ENCODE results near the gene HOXA10.

HOXA10 gene

DNA sequence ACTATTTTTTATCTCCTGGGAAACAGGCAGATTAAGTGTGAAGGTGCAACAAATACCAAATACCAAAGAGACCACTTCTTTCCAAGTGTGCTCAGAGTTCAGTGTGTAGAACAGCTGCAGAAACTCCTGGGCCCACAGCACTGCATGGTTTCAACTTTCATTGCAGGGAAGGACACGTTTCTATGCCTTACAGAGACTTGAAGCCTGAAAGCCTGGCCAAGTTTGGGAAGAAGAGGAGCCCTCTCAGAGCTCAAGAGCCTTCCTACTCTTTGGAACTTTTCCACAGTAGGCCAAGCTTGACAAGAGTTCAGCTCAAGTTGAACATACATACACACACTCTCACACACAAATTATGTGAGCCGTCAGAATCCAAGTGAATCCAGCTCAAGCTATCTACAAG, 46.1 kb downstream of the HOXA10 start:
- DNase-seq: no peak

DNA sequence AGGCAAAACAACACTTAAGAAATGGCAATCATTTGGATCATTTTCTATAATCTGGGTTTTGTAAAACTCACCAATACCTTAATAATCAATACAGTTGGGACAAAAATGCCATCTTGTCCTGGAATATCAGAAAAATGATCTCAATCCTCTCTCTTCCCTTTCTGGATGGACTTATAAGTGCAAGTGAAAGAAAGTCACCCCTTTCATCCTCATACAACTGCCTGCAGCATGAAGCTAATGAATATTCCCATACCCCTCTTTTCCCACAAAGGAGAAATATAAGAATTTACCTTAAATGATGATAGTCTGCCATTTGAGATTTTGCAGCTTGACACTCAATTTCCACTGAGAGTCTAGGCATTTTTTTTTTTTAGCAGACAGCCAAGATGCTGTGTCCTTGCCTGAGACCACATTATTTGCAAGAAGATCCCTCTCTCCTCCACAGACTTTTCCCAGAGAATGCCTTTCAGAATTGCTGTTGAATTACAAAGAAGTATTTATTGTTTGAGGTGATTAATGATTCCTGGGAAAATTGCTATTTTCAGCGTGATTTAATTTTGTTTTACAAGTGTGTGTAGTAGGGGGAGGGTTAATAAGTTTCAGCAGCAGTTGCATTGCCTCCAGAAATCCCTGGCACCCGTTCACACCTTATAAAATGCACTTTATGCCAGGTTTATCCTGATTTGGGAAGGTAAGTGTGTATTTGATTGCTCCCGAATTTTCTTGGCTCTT, 47.4 kb downstream of the HOXA10 start:
- DNase-seq: no peak

DNA sequence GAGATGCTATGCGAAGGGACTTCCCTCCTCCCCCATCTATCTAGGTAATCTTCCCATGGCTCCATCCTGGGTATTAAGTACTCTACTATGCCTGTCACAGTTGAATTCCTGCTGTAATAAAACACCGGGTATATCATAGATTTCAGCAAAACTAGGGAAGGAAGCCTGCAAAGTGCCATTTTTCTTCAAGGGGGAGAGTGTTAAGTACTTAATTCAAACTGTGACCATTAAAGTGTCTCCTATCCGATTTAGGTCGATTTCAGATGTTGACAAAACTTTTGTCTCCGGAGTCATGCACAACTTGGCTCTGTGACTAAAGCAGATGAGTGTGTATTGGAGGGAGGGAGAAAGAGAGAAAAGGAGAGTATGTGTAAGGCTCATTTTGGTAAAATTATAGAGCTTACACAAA, 48.1 kb downstream of the HOXA10 start:
- DNase-seq: no peak

DNA sequence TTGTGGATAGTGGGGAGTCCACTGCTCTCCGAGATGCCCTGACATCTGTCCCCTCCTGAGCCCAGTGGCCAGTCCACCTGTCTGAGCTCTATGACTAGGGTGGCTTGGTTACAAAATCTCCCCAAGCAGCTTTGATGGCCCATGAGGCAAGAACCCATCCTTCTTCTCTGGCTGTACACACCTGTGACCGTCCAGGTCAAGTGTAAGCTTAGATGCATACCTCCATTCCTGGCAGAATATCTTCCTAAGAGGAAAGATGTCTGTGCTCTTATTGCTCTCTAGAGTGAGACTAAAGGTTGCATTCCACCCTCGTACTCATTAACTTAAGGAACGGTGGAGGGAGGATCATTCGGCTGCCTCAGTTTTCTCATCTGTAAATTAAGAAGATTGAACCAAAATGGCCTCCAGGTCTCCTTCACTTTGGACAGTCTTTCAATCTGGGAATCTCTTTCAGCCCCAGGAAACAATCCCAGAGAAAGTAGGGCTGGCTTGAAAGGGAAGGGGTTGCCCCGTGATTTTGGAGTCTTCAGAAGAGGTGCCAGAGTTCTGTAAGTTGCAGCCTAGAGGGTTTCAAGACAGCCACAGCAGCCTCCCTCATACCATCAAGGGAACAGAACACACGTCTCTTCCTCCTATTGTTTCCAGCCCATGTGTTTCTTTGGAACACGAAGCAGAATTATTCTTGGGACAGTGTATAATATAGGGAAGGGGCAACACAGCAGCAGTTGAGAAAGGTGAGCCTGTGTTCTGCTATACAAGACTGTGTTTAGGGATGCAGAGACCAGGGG, 49.0 kb downstream of the HOXA10 start:
- no peak for DNase-seq

GRCh38 chr7:27124096-27124901, 49.8 kb downstream of the HOXA10 start:
- no peak for DNase-seq

DNA sequence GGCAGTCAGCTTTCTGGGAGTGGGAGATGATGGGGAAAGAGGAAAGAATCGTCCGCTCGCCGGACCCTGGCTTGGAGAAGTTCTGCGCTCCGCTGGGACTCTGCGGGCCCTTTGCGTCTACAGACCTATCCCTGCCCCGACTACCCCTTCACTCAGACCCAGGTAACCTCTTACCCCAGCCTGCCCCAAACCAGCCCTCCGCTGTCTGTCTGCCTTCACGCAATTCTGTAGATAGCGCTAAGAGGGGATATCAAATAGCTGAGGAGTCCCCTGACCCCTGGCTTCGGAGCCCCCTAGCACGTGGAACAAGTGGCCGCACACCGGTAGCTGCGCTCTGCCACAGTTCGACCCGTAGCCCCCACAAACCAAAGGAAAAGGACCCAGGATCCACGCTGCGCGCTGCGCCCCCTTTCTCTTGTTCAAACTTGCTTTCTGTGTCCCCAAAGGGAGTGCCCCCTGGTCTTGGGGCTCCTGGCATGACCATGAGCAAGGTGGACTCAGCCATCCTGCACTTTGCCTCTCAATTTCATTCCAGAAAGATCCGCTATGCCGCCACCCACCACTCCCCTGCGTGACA, 50.6 kb downstream of the HOXA10 start:
- no peak for DNase-seq

DNA sequence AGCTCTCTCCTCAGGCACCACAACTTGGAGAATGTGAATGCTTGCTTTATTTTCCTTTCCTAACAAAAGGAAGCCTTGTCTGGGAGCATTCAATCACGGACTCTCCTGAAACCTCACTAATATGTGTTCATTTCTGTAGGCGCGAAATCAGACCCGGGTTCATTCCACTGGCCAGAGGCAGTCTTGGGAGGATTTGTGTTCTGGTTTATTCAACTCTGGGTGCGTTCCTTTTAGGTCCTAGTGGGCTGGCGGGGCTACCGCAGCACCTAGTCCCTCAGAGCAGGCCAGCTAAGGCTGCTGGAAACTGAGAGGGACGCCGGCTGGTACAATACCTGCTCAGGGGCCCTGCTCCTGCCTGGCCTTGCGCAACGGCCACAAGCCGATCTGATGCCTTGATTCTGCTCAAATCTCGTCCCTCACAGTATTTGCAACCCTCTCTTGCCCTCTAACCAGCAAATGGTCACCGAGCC, 51.1 kb downstream of the HOXA10 start:
- DNase-seq: no peak

DNA sequence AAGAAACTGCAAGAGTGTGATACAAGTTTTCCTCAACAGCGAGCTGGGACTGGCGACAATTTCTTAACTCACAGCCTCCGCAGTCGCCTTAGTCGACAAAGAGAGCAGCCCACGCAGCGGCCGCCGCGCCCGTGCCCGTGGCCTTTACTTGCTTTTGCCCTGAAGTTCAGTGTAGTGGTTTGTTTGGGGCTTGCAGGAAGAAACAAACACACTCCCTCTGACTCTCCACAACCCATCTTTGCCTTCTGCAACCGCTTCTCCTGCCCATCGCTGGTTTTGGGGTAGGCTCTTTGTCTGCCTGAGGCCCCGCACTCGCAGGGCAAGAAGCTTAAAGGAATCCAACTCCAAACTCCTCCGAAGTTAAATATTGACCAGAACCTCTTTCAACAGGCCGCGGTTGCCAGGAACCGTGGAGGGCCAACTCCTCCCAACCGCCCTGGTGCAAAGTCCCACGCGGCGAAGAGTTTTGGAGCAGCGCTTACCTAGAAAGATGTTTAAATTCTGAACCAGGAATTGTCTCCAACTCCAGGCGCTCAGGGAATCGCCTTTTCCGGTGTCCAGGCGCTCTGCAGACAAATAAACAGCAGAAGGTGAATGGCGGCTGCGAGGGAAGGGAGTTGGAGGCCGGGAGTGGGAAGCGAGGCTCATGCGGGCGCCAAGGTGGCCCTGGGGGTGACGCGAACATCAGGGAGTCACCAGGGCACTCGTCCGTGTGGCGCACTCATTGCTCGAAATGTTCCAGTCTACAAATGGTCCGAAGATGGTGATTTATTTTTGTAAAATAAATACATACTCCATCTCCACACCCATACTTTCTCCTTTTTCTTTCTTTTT, 51.8 kb downstream of the HOXA10 start:
- DNase-seq: peak; percentile 3

DNA sequence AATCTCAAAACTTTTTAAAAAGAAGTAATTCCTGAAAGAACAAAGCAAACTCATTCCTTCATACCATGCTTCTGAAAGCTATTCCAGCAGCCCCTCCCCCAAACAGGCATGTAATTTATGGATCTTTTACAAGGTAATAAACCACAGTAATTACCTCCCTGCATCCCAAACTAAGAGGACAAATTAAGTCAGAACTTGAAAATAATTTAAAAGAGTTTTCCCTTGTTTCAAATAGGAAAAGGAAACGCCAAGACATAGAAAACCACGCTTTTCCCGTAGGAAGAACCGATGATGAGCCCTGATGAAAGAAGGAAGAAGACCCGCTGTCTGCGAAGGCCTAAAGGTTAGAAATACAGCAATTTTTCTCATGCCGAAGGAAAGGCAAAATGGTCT, 52.4 kb downstream of the HOXA10 start:
- DNase-seq: no peak
